HT-29 (cell line): ENCODE measurements around the gene MS4A2. TPM values are rescaled to one million over a fixed set of nuclear protein-coding genes. Genes with fewer than 3 reads are reported as not detected.
"Not testable (repeated sequence)": the region's sequence is repeated elsewhere in the genome, so short reads cannot be mapped to it uniquely, and the experiment has no call there.

Source experiments
- DNase-seq: peaks from one replicate; pipeline ENCODE4 v3.0.0-alpha.2; 2015; ENCODE audit warnings: low spot score
- total RNA-seq: library from RNA; depleted of rRNA; stranded (reverse); fragments of >200 nt; shearing (Covaris generic); gene quantifications from 2 replicates; pipeline ENCODE4 v1.2.3, GENCODE V29; 2014; rRNA removed

The MS4A2 gene
- total RNA-seq: not detected in 2 replicates

DNA sequence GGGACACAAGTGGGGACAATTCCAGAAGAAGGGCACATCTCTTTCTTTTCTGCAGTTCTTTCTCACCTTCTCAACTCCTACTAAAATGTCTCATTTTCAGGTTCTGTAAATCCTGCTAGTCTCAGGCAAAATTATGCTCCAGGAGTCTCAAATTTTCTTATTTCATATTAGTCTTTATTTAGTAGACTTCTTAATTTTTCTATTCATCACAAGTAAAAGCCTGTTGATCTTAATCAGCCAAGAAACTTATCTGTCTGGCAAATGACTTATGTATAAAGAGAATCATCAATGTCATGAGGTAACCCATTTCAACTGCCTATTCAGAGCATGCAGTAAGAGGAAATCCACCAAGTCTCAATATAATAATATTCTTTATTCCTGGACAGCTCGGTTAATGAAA, at the start of gene MS4A2:
Gene MS4A2 (plus strand): TSS at position 301 of the 400 bp plus-strand sequence. CDS start 102 bp downstream, outside the sequence.
- DNase-seq: no peak

GRCh38 chr11:60040109-60040508, 48.4 kb upstream of the MS4A2 start, which contains the start of gene OOSP2:
TSS of gene OOSP2 (plus strand) at chr11:60040409. CDS start at chr11:60040460, 51 bp downstream.
- DNase-seq: no peak

- not testable (repeated sequence) for DNase-seq
Observed at GRCh38 chr11:60050422-60050821, 38.0 kb upstream of the MS4A2 start.

DNA sequence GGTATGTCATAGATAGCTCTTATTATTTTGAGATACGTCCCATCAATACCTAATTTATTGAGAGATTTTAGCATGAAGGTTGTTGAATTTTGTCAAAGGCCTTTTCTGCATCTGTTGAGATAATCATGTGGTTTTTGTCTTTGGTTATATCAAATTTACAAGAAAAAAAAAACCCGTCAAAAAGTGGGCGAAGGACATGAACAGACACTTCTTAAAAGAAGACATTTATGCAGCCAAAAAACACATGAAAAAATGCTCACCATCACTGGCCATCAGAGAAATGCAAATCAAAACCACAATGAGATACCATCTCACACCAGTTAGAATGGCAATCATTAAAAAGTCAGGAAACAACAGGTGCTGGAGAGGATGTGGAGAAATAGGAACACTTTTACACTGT, 37.6 kb upstream of the MS4A2 start:
- DNase-seq: not testable (repeated sequence)

- DNase-seq: no peak
Observed at GRCh38 chr11:60056349-60056969, 32.0 kb upstream of the MS4A2 start, which contains the start of gene MS4A3. TSS of gene MS4A3 (plus strand) at chr11:60056665. CDS start at chr11:60061161, 4,496 bp downstream.

- no peak for DNase-seq
Observed at GRCh38 chr11:60059052-60059451, 29.4 kb upstream of the MS4A2 start.

DNA sequence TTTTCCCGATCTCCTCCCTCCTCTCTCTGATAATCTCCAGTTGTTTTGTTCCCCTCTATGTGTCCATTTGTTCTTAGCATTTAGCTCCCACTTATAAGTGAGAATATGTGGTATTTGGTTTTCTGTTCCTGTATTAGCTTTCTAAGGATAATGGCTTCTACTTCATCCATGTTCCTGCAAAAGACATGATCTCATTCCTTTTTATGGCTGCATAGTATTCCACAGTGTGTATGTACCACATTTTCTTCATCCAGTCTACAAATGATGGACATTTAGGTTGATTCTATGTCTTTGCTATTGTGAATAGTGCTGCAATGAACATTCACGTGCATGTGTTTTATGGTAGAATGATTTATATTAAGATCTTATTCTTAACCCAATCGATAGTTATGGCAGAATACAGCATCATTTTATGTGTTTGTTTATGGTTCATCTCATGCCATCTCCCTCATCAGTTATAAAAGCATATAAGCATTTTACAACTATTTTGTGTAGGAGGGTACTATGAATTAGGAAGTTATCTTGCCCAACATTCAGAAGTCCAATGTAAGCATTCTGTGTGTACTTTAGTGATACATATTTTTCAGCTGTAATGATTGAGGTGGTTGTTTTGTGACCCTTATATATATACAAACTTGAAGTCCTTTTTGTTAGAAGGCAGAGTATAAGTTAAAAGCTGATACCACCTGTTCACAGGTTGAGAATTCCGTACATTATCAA, 28.8 kb upstream of the MS4A2 start:
- DNase-seq: no peak

DNA sequence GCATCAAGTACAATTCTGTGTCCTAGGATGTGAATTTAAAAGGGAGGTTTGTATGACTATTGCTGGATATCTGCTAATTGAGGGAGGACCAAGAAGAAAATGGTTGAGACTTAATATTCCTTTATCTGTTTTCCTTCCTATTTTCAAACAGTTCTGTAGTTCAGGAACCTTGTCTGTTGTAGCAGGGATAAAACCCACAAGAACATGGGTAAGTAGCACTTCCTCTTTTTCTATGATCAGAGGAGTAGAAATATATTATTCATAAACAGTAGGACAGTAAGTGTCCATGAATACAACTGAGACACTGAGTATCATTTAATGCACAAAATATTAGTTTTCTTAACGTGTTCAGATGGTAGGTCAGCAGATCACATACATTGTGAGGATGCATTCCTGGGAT, 24.4 kb upstream of the MS4A2 start:
- DNase-seq: no peak

GRCh38 chr11:60065801-60066200, 22.7 kb upstream of the MS4A2 start:
- DNase-seq: no peak

DNA sequence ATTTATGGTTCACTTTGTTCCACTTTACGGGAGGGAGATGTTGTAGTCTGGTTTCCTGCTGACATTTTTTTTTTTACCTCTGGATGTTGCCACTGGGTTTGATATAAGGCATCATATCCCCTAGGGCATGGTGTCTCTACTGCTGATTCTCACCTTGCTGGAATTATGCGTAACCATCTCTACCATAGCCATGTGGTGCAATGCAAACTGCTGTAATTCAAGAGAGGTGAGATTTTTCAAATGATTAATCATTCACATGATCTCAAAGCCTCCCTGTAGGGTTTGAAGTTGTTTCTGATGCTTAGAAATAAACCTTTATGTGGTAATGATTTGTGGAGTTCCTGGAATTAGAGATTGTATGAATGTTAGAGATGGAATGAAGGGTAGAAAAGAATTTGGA, 19.0 kb upstream of the MS4A2 start:
- no peak for DNase-seq

- not testable (repeated sequence) for DNase-seq
Observed at GRCh38 chr11:60071644-60072043, 16.8 kb upstream of the MS4A2 start.

GRCh38 chr11:60077216-60077817, 11.1 kb upstream of the MS4A2 start:
- DNase-seq: no peak

DNA sequence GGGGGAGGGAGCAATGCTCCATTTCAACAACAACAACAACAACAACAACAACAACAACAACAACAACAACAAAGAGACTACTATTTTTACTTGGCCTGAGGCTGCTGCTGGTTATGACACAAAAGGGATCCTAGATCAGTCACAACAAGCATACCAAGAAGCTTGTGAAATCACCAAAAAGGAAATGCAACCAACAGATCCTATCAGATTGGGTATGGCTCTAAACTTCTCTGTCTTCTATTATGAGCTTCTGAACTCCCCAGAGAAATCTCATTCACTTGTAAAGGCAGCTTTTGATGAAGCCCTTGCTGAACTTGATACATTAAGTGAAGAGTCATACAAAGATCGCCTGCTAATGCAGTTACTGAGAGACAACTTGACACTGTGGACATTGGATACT, 10.5 kb upstream of the MS4A2 start:
- no peak for DNase-seq

GRCh38 chr11:60078745-60079144, 9.7 kb upstream of the MS4A2 start:
- no peak for DNase-seq

DNA sequence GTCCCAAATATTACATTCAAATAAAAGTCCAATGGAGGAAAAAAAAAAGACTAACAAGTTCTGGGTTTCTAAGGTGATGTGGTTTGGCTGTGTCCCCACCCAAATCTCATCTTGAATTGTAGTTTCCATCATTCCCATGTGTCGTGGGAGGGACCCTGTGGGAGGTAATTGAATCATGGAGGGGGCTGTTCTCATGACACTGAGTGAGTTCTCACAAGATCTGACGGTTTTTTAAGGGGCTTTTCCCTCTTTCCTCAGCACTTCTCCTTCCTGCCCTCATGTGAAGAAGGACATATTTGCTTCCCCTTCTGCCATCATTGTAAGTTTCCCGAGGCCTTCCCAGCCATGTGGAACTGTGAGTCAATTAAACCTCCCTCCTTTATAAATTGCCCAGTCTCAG, 7.9 kb upstream of the MS4A2 start:
- DNase-seq: no peak

GRCh38 chr11:60084631-60085273, 3.7 kb upstream of the MS4A2 start:
- DNase-seq: no peak

DNA sequence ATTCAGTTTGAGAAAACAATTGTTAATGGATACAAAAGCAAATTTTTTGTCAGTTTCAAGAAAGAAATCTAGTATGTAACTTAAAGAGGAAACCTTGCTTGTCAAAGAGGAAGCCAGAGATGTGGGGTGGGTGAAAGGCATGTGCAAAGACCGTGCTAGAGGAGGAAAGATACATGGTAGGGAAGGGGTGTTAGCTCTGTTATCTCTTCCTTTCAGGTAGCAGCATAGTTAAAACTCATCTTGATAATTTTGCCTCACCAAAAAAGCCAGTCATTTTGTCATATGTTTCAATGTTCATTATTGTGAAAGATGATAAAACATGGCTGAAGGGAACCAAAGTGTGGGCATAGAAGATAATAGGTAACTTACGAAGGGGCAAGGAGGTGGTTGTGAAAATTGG, 2.6 kb upstream of the MS4A2 start:
- DNase-seq: no peak

DNA sequence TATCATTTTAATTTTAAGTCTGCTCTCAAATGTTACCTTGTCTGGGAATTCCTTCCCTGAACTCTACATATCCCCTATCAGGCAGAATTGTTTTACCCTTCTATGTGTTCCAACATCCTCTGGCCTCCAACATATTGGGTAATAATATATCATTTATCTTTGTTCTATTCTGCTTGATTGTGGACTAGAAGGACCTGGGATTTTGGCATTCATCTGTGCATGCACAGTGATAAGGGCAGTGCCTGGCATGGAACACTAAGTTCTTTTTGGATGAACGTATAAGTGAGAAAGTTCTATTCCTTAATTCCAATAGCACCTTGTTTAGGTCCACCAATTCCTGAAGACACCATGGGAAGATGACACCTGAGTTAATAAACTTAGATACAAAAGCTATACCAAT, 1.2 kb upstream of the MS4A2 start:
- DNase-seq: no peak

- no peak for DNase-seq
Observed at GRCh38 chr11:60095477-60096120, 7.1 kb downstream of the MS4A2 start.

- DNase-seq: no peak
Observed at GRCh38 chr11:60097189-60097588, 8.7 kb downstream of the MS4A2 start.

- peak; percentile 67 for DNase-seq
Observed at GRCh38 chr11:60098508-60098907, 10.0 kb downstream of the MS4A2 start.

DNA sequence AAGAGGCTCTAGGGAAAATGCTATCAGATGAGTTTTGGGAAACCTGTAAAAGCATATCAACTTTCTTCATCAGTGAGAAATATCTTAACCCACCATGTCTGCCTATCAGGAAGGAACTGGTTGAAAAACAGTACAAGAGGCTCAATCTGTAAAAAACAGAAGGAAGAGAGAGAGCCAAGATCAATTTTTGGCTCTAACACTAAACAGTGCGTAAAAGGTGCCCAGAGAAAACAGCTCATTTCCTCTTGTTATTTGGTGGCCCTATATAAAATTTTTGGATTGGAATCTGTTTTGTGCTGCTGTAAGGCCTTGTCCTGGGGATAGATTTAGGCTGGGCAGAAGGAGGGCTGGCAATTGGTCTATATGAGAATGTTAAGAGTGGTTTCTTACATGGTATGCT, 12.1 kb downstream of the MS4A2 start:
- no peak for DNase-seq
